ENCODE data around the gene NDUFS3. TPM values are rescaled to one million over a fixed set of nuclear protein-coding genes. Genes with fewer than 3 reads are reported as not detected.

Gene NDUFS3
- polyA plus RNA-seq, 3 donors: 79.7 to 107 (median 104) TPM

- H3K4me3 ChIP-seq (replicated peaks in 1 of 3; ENCODE audit: low read depth in 2 of 3, low read length in 3 of 3): peak overlapping the region in 2 of 3 experiments; percentile 92 to 96
- Mint-ChIP-seq H3K4me1 (peaks cover 49% of the 10 kb centered on the region), H3K27me3 (ENCODE audit: low read depth in 3 of 3) (no peaks in the 10 kb centered on the region), H3K27ac (peak overlapping the region; percentile 95 to 99 (median 99)), H3K9me3 (peaks cover 0 to 2% (median 0%) of the 10 kb centered on the region in 7 donors), H3K4me3 (peak overlapping the region; percentile 83 to 98), H3K36me3 (peaks cover 11% of the 10 kb centered on the region in 2 donors)
- H3K27ac ChIP-seq (ENCODE audit: low read depth in 1 of 2, low read length in 2 of 2): peak overlapping the region; percentile 94 to 98
- peaks cover 58 to 68% of the 10 kb centered on the region in 2 donors for H3K4me1 ChIP-seq (ENCODE audit: control insufficient read depth in 1 of 2, insufficient read depth in 2 of 2, low read length in 2 of 2)
- intact Hi-C loops (cut with micrococcal nuclease): loop anchor here (5.0 kb wide), 3 partner anchors 33 to 53 kb away; no protein-coding TSS in a partner anchor
- WGBS (ENCODE audit: insufficient coverage): 98% methylated on average over 5 of the region's 10 CpGs
- peak overlapping the region; percentile 5 for H3K9ac ChIP-seq (ENCODE audit: insufficient read depth, low read length, poor library complexity, severe bottlenecking)
- H3K27me3 ChIP-seq (ENCODE audit: control insufficient read depth in 2 of 2, insufficient read depth in 2 of 2, low read length in 2 of 2): no peaks in the 10 kb centered on the region
- TF ChIP-seq CTCF (IDR thresholded peaks at IDR 0.05): no peak
- H3K9me3 ChIP-seq (replicated peaks in 1 of 2; ENCODE audit: control insufficient read depth in 1 of 2, insufficient read depth in 1 of 2, low read length in 2 of 2): no peaks in the 10 kb centered on the region
- peaks cover 80% of the 10 kb centered on the region for H3K79me2 ChIP-seq (ENCODE audit: insufficient read depth, low read length)
- H3K36me3 ChIP-seq (replicated peaks in 1 of 2; ENCODE audit: control insufficient read depth in 1 of 2, insufficient read depth in 2 of 2, low read length in 2 of 2): peaks cover 0 to 2% of the 10 kb centered on the region in 2 donors
- H4K20me1 ChIP-seq (ENCODE audit: insufficient read depth, low read length): peaks cover 31% of the 10 kb centered on the region
- DNase-seq: peak; percentile 69 to 92 (median 82)
- H2AFZ ChIP-seq (ENCODE audit: insufficient read depth, low read depth, low read length, poor library complexity, severe bottlenecking): no peak overlapping the region
- H3K4me2 ChIP-seq (replicated peaks; ENCODE audit: extremely low read depth, low read length, poor library complexity, severe bottlenecking): peak overlapping the region; percentile 95
Observed at GRCh38 chr11:47550288-47551047, 28.4 kb upstream of the NDUFS3 start.

GRCh38 chr11:47551086-47551485 is 27.8 kb upstream of the NDUFS3 start:
- peaks cover 49% of the 10 kb centered on the region for H3K4me1 Mint-ChIP-seq
- H3K27me3 Mint-ChIP-seq (ENCODE audit: low read depth in 3 of 3): no peaks in the 10 kb centered on the region
- peaks cover 0 to 2% of the 10 kb centered on the region in 2 donors for H3K36me3 ChIP-seq (replicated peaks in 1 of 2; ENCODE audit: control insufficient read depth in 1 of 2, insufficient read depth in 2 of 2, low read length in 2 of 2)
- H3K9ac ChIP-seq (ENCODE audit: insufficient read depth, low read length, poor library complexity, severe bottlenecking): peak overlapping the region; percentile 5
- no peaks in the 10 kb centered on the region for H3K27me3 ChIP-seq (ENCODE audit: control insufficient read depth in 2 of 2, insufficient read depth in 2 of 2, low read length in 2 of 2)
- H3K9me3 ChIP-seq (replicated peaks in 1 of 2; ENCODE audit: control insufficient read depth in 1 of 2, insufficient read depth in 1 of 2, low read length in 2 of 2): no peaks in the 10 kb centered on the region
- peak in 2 of 3 donors; percentile 29 to 35 for DNase-seq
- H3K36me3 Mint-ChIP-seq: peaks cover 11% of the 10 kb centered on the region in 2 donors
- intact Hi-C loops (cut with micrococcal nuclease): loop anchor here (5.0 kb wide), 3 partner anchors 34 to 54 kb away; no protein-coding TSS in a partner anchor
- H3K27ac ChIP-seq (ENCODE audit: low read depth in 1 of 2, low read length in 2 of 2): peak overlapping the region; percentile 94 to 98
- H3K79me2 ChIP-seq (ENCODE audit: insufficient read depth, low read length): peaks cover 74% of the 10 kb centered on the region
- H3K9me3 Mint-ChIP-seq: peaks cover 0 to 2% (median 0%) of the 10 kb centered on the region in 7 donors
- peaks cover 58 to 68% of the 10 kb centered on the region in 2 donors for H3K4me1 ChIP-seq (ENCODE audit: control insufficient read depth in 1 of 2, insufficient read depth in 2 of 2, low read length in 2 of 2)
- peaks cover 29% of the 10 kb centered on the region for H4K20me1 ChIP-seq (ENCODE audit: insufficient read depth, low read length)
- H2AFZ ChIP-seq (ENCODE audit: insufficient read depth, low read depth, low read length, poor library complexity, severe bottlenecking): no peak overlapping the region
- H3K4me3 ChIP-seq (replicated peaks in 1 of 3; ENCODE audit: low read depth in 2 of 3, low read length in 3 of 3): peak overlapping the region in 2 of 3 experiments; percentile 92 to 96
- H3K4me3 Mint-ChIP-seq: peak overlapping the region; percentile 83 to 98
- peak overlapping the region; percentile 95 to 99 (median 99) for H3K27ac Mint-ChIP-seq
- peak; percentile 36 for TF ChIP-seq CTCF (IDR thresholded peaks at IDR 0.05)
- H3K4me2 ChIP-seq (replicated peaks; ENCODE audit: extremely low read depth, low read length, poor library complexity, severe bottlenecking): peak overlapping the region; percentile 95

Data from CD14-positive monocyte (primary cell).